Stomach (tissue), 9 donors: ENCODE results near the gene SYNDIG1. TPM values are rescaled to one million over a fixed set of nuclear protein-coding genes. Genes with fewer than 3 reads are reported as not detected.

ENCODE experiments used
- DNase-seq, 2 donors: peaks; one replicate each; pipeline versions ENCODE4 v3.0.0 to v3.0.0-alpha.2; 2013 to 2019
- H3K27ac ChIP-seq, 5 donors: fragments of 200-600 bp in 4 of 5; sonication (generic) in 4 of 5; one replicate each; pipeline ENCODE4 v1.5.1; 2013 to 2019; ENCODE audit warnings: mild to moderate bottlenecking in 1 of 5, moderate library complexity in 1 of 5
- H3K27me3 ChIP-seq, 3 donors: fragments of 200-600 bp; sonication (generic); one replicate each; pipeline ENCODE4 v1.5.1; 2017 to 2019; ENCODE audit warnings: mixed run types in 1 of 3
- H3K36me3 ChIP-seq, 4 donors: fragments of 200-600 bp; sonication (generic); 1 replicate in 3 of 4; 2 replicates in 1 of 4; pipeline ENCODE4 v1.5.1; 2016 to 2019
- H3K4me1 ChIP-seq, 4 donors: fragments of 200-600 bp; sonication (generic); one replicate each; pipeline ENCODE4 v1.5.1; 2016 to 2019
- H3K4me3 ChIP-seq, 4 donors: fragments of 200-600 bp; sonication (generic) in 3 of 4; one replicate each; pipeline ENCODE4 v1.5.1; 2016 to 2019; ENCODE audit warnings: mild to moderate bottlenecking in 1 of 4
- H3K9me3 ChIP-seq, 4 donors: fragments of 200-600 bp; sonication (generic); one replicate each; pipeline ENCODE4 v1.5.1; 2016 to 2019
- EP300 ChIP-seq: sonication (generic); formaldehyde crosslinking; IDR thresholded peaks from one replicate; pipeline ENCODE4 v1.6.1; 2017; ENCODE audit warnings: antibody characterized with exemption
- POLR2A ChIP-seq, 4 donors: fragments of 450-650 bp; IDR thresholded peaks; one replicate each; pipeline ENCODE4 v1.6.1; 2016; ENCODE audit warnings: antibody characterized with exemption in 4 of 4, control low read depth in 2 of 4, mild to moderate bottlenecking in 1 of 4, moderate library complexity in 1 of 4
- POLR2AphosphoS5 ChIP-seq, 3 donors: sonication (generic); formaldehyde crosslinking; IDR thresholded peaks; one replicate each; pipeline ENCODE4 v1.6.1; 2016; ENCODE audit warnings: antibody characterized with exemption in 3 of 3
- WGBS, 5 donors: extraction: QIAGEN DNeasy Blood & Tissue Kit in 3 of 5; methylation state at CpG; one replicate each; pipeline versions ENCODE4 v1.1.5 to v1.1.7; 2013 to 2018; 5-methylcytosine and 5-hydroxymethylcytosine counted together
- intact Hi-C: fragments of 100-400 bp; cut with DNase I; formaldehyde crosslinking; loops from one replicate; pipeline ENCODE4 v1.15.1; 2023; ENCODE audit warnings: low total_unique reads
- polyA plus RNA-seq, 3 donors: library from polyadenylated mRNA; stranded (reverse); fragments of 200-250 nt; gene quantifications; one replicate each; pipeline ENCODE4 v1.2.3, GENCODE V29; 2013
- total RNA-seq, 5 donors: library from RNA; depleted of rRNA; stranded (reverse); fragments of >200 nt; gene quantifications; one replicate each; pipeline versions ENCODE4 v1.1.0 to v1.2.3, GENCODE V29; 2014 to 2016
- TF ChIP-seq, protein P1 (sequence below), 7 experiments: fragments of 450-650 bp in 4 of 7; fragments of 200-600 bp in 3 of 7; sonication (generic) in 3 of 7; IDR thresholded peaks; one replicate each; pipeline ENCODE4 v1.5.1; 2016 to 2019; ENCODE audit warnings: antibody characterized with exemption in 7 of 7, control low read depth in 2 of 7, mild to moderate bottlenecking in 1 of 7
- donor health status: healthy with polysubstance abuse.
- donor health status: Bipolar disorder and iron deficiency.
- donor health status: healthy.

Gene SYNDIG1
- total and polyA plus RNA-seq, 8 donors, result 0.29 to 2.0 (median 0.89) TPM; not detected in 4

DNA sequence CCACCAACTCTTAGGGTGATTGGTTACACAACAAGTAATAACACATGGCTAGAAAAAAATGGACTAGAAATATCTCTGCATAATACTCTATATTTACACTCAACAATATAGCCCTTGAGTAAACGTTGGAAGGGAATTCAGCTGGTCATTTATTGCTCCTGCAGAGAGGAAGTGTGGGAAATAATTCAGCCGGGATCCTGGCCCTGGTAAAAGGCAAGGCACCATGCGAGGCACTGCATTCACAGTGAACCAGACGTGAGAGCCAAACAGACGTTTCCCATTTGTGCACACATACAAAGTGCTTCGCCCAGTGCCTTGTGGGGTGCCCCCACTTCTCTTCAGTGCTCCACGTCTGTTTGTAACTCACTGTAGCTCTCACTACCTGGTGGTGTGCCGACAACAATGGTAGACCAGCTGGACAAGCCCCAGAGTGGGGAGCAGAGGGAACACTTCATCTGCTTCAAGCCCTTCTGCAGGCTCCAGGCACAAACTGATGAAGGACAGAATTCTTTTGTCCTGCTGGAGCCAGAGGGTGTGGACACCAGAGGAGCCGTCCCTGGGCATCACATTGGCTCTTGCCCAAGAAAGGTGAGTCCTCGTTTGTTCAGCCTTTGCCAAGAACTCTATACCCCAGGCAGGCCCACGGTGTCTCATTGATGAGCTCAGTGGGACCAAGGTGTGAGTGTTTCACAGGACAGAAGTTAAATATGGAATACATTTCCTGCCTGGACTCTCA lies 18.8 kb downstream of the SYNDIG1 start:
- no peak overlapping the region for H3K27ac ChIP-seq
- intact Hi-C loops, result no loop called here
- H3K4me1 ChIP-seq, result no peaks in the 10 kb centered on the region
- H3K36me3 ChIP-seq, result no peaks in the 10 kb centered on the region
- no peaks in the 10 kb centered on the region for H3K9me3 ChIP-seq
- no peak for TF ChIP-seq POLR2AphosphoS5 (IDR thresholded peaks at IDR 0.05)
- TF ChIP-seq POLR2A (IDR thresholded peaks at IDR 0.05), result no peak
- TF ChIP-seq, protein P1, sequence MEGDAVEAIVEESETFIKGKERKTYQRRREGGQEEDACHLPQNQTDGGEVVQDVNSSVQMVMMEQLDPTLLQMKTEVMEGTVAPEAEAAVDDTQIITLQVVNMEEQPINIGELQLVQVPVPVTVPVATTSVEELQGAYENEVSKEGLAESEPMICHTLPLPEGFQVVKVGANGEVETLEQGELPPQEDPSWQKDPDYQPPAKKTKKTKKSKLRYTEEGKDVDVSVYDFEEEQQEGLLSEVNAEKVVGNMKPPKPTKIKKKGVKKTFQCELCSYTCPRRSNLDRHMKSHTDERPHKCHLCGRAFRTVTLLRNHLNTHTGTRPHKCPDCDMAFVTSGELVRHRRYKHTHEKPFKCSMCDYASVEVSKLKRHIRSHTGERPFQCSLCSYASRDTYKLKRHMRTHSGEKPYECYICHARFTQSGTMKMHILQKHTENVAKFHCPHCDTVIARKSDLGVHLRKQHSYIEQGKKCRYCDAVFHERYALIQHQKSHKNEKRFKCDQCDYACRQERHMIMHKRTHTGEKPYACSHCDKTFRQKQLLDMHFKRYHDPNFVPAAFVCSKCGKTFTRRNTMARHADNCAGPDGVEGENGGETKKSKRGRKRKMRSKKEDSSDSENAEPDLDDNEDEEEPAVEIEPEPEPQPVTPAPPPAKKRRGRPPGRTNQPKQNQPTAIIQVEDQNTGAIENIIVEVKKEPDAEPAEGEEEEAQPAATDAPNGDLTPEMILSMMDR (IDR thresholded peaks at IDR 0.05), result no peak
- TF ChIP-seq EP300, result no peak
- H3K4me3 ChIP-seq, result no peak overlapping the region
- H3K27me3 ChIP-seq, result no peaks in the 10 kb centered on the region
- WGBS, 5 donors, result 55 to 71% (median 64%) methylated on average over 11 of the region's 11 CpGs
- DNase-seq, result no peak

DNA sequence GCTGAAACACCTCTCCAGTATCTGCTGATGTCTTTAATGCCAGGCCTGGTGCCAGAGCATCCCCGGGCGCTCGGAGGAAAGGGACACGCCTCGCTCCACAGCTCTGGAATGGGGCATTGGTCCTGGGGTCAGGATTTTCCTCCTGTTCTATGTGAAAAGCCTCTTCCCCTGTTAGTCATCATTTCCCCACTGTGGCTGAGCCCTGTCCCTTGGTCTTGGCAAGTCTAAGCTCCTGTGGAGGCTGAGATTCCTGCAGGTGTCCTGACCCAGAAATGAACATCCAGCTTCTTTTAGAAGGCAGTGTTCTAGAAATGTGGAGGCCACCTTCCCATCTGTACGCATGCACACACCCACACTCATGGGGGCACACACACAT lies 19.4 kb downstream of the SYNDIG1 start:
- H3K27me3 ChIP-seq, result no peaks in the 10 kb centered on the region
- intact Hi-C loops, result no loop called here
- H3K9me3 ChIP-seq, result no peaks in the 10 kb centered on the region
- no peak overlapping the region for H3K27ac ChIP-seq
- TF ChIP-seq EP300, result no peak
- TF ChIP-seq, protein P1 (IDR thresholded peaks at IDR 0.05), result no peak
- no peak for TF ChIP-seq POLR2AphosphoS5 (IDR thresholded peaks at IDR 0.05)
- TF ChIP-seq POLR2A (IDR thresholded peaks at IDR 0.05), result no peak
- WGBS, 5 donors, result 90 to 99% (median 94%) methylated on average over 6 of the region's 6 CpGs
- H3K4me1 ChIP-seq, result no peaks in the 10 kb centered on the region
- DNase-seq, result no peak
- H3K4me3 ChIP-seq, result no peak overlapping the region
- no peaks in the 10 kb centered on the region for H3K36me3 ChIP-seq

GRCh38 chr20:24489193-24489592 lies 19.8 kb downstream of the SYNDIG1 start:
- TF ChIP-seq POLR2AphosphoS5 (IDR thresholded peaks at IDR 0.05) (no peak), EP300 (no peak), POLR2A (IDR thresholded peaks at IDR 0.05) (no peak)
- TF ChIP-seq, protein P1 (IDR thresholded peaks at IDR 0.05), result no peak
- Histone ChIP-seq H3K9me3 (no peaks in the 10 kb centered on the region), H3K36me3 (no peaks in the 10 kb centered on the region), H3K27ac (no peak overlapping the region), H3K4me3 (no peak overlapping the region), H3K27me3 (no peaks in the 10 kb centered on the region), H3K4me1 (no peaks in the 10 kb centered on the region)
- 82 to 97% (median 90%) methylated on average over 4 to 5 of the region's 5 CpGs for WGBS, 5 donors
- intact Hi-C loops, result no loop called here
- no peak for DNase-seq

DNA sequence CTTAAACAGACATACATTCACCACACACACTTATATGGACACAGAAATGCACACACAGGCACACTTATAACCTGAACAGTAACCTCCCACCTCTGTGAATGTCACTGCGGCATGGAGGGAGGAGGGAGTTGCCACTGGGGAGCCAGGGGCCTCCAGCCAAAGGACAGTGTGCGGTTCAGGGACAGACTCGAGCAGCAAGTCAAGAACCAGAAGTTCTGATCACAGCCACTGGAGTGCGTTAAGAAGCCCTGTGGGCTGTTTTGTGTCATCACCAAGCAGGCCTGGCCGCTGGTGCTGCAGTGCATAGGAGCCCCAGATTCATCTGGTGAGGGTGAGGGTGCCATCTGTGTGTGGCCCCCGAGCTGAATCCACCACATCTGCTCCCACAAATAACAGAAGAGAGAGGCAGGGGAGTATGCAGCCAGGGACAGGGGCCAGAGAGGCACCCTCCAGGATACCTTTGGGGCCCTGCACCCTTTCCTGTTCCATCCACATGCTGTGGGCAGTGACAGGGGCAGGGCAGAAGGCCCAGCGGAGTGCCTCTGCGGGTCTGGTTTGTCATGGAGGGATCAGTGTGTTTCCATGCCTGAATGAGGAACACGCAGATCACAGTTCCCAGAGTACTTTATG lies 20.3 kb downstream of the SYNDIG1 start:
- no peaks in the 10 kb centered on the region for H3K36me3 ChIP-seq
- intact Hi-C loops, result no loop called here
- DNase-seq, result no peak
- H3K4me1 ChIP-seq, result no peaks in the 10 kb centered on the region
- no peak for TF ChIP-seq POLR2A (IDR thresholded peaks at IDR 0.05)
- TF ChIP-seq POLR2AphosphoS5 (IDR thresholded peaks at IDR 0.05), result no peak
- TF ChIP-seq EP300, result no peak
- TF ChIP-seq, protein P1 (IDR thresholded peaks at IDR 0.05), result no peak
- H3K27me3 ChIP-seq, result no peaks in the 10 kb centered on the region
- no peaks in the 10 kb centered on the region for H3K9me3 ChIP-seq
- no peak overlapping the region for H3K27ac ChIP-seq
- WGBS, 5 donors, result 86 to 94% (median 89%) methylated on average over 8 to 9 of the region's 9 CpGs
- no peak overlapping the region for H3K4me3 ChIP-seq
